ENCODE data around the gene WDR89. TPM values are rescaled to one million over a fixed set of nuclear protein-coding genes. Genes with fewer than 3 reads are reported as not detected.

The WDR89 gene
- total RNA-seq, 1 donor from 2014 or later: 7.7 TPM

DNA sequence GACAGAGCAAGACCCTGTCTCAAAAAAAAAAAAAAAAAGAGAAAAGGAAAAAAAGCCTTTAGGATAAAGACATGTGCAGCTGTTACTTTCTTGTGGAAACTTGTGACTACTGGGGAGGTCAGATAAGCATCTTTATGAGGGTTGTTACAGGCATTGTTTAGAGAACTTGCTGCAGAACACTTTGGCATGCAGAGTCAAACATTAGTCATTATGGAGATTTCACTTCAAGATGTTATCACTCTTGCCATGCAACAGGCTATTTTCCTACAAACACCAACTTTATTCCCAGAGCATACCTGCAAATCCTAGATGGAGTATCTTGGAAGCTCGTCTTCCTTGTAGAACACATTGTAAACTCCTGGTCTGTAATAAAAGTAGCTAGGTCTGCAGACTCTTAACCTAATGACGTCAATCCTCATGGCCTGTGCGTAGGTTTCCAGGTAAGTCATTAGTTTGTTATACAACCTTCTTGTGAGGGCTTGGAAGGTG lies 36.3 kb upstream of the WDR89 start:
- TF ChIP-seq, protein P1, sequence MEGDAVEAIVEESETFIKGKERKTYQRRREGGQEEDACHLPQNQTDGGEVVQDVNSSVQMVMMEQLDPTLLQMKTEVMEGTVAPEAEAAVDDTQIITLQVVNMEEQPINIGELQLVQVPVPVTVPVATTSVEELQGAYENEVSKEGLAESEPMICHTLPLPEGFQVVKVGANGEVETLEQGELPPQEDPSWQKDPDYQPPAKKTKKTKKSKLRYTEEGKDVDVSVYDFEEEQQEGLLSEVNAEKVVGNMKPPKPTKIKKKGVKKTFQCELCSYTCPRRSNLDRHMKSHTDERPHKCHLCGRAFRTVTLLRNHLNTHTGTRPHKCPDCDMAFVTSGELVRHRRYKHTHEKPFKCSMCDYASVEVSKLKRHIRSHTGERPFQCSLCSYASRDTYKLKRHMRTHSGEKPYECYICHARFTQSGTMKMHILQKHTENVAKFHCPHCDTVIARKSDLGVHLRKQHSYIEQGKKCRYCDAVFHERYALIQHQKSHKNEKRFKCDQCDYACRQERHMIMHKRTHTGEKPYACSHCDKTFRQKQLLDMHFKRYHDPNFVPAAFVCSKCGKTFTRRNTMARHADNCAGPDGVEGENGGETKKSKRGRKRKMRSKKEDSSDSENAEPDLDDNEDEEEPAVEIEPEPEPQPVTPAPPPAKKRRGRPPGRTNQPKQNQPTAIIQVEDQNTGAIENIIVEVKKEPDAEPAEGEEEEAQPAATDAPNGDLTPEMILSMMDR (conservative IDR thresholded peaks at IDR 0.05; ENCODE audit: low read depth, low read length): no peak
- peak; percentile 12 for DNase-seq (ENCODE audit: low read depth)
- no peak overlapping the region for H3K4me3 ChIP-seq (ENCODE audit: low read depth, low read length)

DNA sequence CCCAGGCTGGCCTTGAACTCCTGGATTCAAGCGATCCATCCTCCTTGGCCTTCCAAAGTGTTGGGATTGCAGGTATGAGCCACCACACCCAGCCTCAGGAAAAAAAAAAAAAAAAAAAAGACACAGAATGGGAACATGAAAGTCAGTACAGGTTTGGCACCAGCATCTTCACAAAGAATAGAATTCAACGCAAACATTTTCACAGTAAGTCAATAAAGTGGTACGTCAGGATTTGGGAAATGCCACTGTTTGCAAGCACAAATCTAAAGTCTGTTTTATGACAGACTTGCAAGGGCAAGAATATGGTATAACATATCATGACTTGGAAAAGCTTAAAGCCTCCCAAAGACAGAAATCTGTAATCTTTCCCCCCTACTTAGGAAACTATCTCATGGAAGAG lies 34.9 kb upstream of the WDR89 start:
- no peak for DNase-seq (ENCODE audit: low read depth)
- no peak overlapping the region for H3K4me3 ChIP-seq (ENCODE audit: low read depth, low read length)
- TF ChIP-seq, protein P1 (conservative IDR thresholded peaks at IDR 0.05; ENCODE audit: low read depth, low read length): no peak

DNA sequence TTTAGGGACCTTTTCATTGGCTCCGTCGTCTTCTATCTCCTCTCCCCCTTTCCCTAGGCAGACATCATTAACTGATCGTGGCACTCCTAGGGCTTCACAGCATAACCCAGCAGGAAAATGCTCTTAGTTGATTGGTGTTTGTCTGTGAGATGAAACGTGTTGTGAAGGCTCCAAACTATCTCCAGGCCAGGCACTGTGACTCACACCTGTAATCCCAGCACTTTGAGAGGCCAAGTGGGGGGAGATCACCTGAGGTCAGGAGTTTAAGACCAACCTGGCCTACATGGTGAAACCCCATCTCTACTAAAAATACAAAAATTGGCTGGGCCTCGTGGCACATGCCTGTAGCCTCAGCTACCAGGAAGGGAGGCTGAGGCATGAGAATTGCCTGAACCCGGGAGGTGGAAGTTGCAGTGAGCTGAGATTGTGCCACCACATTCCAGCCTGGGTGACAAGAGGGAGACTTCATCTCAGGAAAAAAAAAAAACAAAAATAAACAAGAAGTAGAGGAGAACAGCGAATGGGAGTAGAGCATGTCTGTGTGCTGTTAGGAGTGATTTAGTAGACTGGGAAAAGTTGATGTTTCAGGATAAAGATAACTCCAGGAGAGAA lies 32.3 kb upstream of the WDR89 start:
- no peak for DNase-seq (ENCODE audit: low read depth)
- TF ChIP-seq, protein P1 (conservative IDR thresholded peaks at IDR 0.05; ENCODE audit: low read depth, low read length): no peak

DNA sequence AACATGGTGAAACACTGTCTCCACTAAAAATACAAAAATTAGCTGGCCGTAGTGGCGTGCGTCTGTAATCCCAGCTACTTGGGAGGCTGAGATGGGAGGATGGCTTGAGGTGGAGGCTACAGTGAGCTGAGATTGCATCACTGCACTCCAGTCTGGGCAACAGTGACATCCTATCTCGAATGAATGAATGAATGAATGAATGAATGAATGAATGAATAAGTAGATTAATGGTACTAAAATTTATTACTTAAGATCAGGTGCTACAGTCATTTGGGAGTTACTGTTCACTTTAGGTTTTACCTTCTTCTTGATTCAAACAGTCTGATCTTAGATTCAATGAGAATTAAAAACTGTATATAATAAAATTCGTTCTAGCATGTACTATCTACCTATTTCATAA lies 31.6 kb upstream of the WDR89 start:
- no peak overlapping the region for H3K4me3 ChIP-seq (ENCODE audit: low read depth, low read length)
- TF ChIP-seq, protein P1 (conservative IDR thresholded peaks at IDR 0.05; ENCODE audit: low read depth, low read length): no peak
- no peak for DNase-seq (ENCODE audit: low read depth)

More for the DNA sequence above, 32.3 kb upstream of the WDR89 start:
- no peak overlapping the region for H3K4me3 ChIP-seq (ENCODE audit: low read depth, low read length)

DNA sequence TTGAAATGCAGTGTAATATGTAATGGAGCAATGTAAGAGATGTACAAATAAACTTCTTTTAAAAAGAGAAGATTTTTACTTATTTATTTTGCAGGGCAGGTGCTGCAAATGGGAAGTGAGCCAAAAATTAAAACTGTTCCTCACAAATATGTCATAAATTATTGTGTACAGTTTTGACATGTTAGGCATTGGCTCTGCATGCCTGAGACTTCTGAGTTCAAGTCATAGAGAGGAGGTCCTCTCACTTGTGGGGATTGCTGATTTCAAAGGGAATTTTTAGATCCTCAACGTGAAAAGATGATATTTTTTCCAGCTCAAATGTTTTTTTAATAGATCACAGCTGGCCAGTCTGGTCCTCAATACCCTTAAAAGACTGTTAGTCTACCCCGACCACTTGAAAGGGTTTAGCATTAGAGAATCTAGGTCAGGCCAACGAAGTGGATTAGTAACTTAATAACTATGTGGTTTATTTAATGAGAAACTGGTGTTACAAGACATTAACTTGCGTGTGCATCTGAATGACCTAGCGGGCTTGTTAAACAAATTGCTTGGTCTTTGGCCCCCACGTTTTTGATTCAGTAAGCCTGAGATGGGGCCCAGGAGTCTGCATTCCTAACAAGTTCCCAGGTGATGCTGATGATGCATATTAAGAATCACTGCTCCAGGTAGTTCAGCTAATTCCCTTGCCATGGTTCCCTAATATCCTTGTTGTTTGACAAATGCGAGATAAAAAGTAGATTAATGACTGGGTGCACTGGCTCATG lies 30.9 kb upstream of the WDR89 start:
- TF ChIP-seq, protein P1 (conservative IDR thresholded peaks at IDR 0.05; ENCODE audit: low read depth, low read length): no peak
- H3K4me3 ChIP-seq (ENCODE audit: low read depth, low read length): no peak overlapping the region
- DNase-seq (ENCODE audit: low read depth): peak; percentile 85

DNA sequence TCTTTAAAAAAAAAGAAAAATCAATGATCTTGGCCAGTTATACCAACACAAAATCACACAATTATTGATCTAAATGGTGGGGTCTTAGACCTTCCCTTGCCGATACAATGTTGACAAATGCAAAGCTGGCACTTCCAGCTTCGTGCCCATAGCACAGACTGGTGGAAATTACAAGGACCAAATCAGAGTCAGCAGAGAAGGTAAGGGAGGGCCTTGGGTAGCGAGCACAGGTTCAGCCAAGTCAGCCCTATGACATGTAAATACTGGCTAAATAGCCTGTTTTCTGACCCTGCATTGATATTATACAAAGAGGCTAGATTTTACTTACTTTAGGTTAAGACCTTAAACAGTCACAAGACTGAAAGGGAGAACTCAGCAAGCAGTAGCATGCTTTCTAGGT lies 30.3 kb upstream of the WDR89 start:
- H3K4me3 ChIP-seq (ENCODE audit: low read depth, low read length): no peak overlapping the region
- DNase-seq (ENCODE audit: low read depth): no peak
- TF ChIP-seq, protein P1 (conservative IDR thresholded peaks at IDR 0.05; ENCODE audit: low read depth, low read length): no peak

Measured in epithelial cell of proximal tubule (primary cell).